Measurements from ENCODE around the gene ID4.
"Not testable (repeated sequence)": the region's sequence is repeated elsewhere in the genome, so short reads cannot be mapped to it uniquely, and the experiment has no call there.

ID4 gene

GRCh38 chr6:19851241-19852089 is 14.3 kb downstream of the ID4 start:
- peak; percentile 77 for TF ChIP-seq L3MBTL2 (conservative IDR thresholded peaks at IDR 0.05)
- no peak for TF ChIP-seq ELF4 (IDR thresholded peaks at IDR 0.05)
- TF ChIP-seq TARDBP (IDR thresholded peaks at IDR 0.05): no peak
- TF ChIP-seq FOXM1 (IDR thresholded peaks at IDR 0.05; ENCODE audit: borderline replicate concordance): no peak; the same call in 1 of the 2 replicates
- TF ChIP-seq ARNT (IDR thresholded peaks at IDR 0.05): no peak
- no peak for TF ChIP-seq BHLHE40 (IDR thresholded peaks at IDR 0.05; ENCODE audit: borderline replicate concordance)
- TF ChIP-seq CTBP1 (IDR thresholded peaks at IDR 0.05; ENCODE audit: borderline replicate concordance): 0 out of 2 replicates have a peak, but pooled peaks have one; percentile 14
- TF ChIP-seq, protein P1, sequence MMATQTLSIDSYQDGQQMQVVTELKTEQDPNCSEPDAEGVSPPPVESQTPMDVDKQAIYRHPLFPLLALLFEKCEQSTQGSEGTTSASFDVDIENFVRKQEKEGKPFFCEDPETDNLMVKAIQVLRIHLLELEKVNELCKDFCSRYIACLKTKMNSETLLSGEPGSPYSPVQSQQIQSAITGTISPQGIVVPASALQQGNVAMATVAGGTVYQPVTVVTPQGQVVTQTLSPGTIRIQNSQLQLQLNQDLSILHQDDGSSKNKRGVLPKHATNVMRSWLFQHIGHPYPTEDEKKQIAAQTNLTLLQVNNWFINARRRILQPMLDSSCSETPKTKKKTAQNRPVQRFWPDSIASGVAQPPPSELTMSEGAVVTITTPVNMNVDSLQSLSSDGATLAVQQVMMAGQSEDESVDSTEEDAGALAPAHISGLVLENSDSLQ (IDR thresholded peaks at IDR 0.05): peak; percentile 97
- CTCF ChIA-PET: interaction anchor here (0.5 to 1.4 kb wide), 7 partner anchors 9 to 140 kb away, joined by 3 to 6 read pairs (median 3); no protein-coding TSS in a partner anchor
- DNase-seq (ENCODE audit: extremely low spot score): peak; percentile 79
- POLR2A ChIA-PET: interaction anchor here (0.7 to 1.5 kb wide), 3 partner anchors 9 to 16 kb away, joined by 3 to 5 read pairs (median 3); partner anchors contain the start of gene ID4

GRCh38 chr6:19852090-19852457 is 14.9 kb downstream of the ID4 start:
- no peak for TF ChIP-seq SP1 (IDR thresholded peaks at IDR 0.05)
- ChIA-PET POLR2A (interaction anchor here (1.5 kb wide), 1 partner anchor 15 kb away, joined by 5 read pairs; the partner anchor contains the start of gene ID4), CTCF (interaction anchor here (0.6 to 1.4 kb wide), 4 partner anchors 9 to 647 kb away, joined by 3 to 6 read pairs (median 5); no protein-coding TSS in a partner anchor)
- no peak for DNase-seq (ENCODE audit: extremely low spot score)

- no peak for TF ChIP-seq NFRKB (IDR thresholded peaks at IDR 0.05)
- TF ChIP-seq SP1 (IDR thresholded peaks at IDR 0.05): no peak
- no peak for TF ChIP-seq SUZ12 (IDR thresholded peaks at IDR 0.05)
- no peak for TF ChIP-seq FOXM1 (IDR thresholded peaks at IDR 0.05; ENCODE audit: borderline replicate concordance)
- TF ChIP-seq LEF1 (IDR thresholded peaks at IDR 0.05; ENCODE audit: borderline replicate concordance): no peak
- TF ChIP-seq ARNT (IDR thresholded peaks at IDR 0.05): no peak
- TF ChIP-seq TARDBP (IDR thresholded peaks at IDR 0.05): no peak
- TF ChIP-seq ZNF384 (IDR thresholded peaks at IDR 0.05): no peak
- no peak for TF ChIP-seq ELF4 (IDR thresholded peaks at IDR 0.05)
- TF ChIP-seq HDGF (IDR thresholded peaks at IDR 0.05; ENCODE audit: borderline replicate concordance): no peak
- DNase-seq (ENCODE audit: extremely low spot score): no peak
- CTCF ChIA-PET: no interaction called here
- POLR2A ChIA-PET: no interaction called here
Observed at GRCh38 chr6:19852927-19853326, 15.8 kb downstream of the ID4 start.

DNA sequence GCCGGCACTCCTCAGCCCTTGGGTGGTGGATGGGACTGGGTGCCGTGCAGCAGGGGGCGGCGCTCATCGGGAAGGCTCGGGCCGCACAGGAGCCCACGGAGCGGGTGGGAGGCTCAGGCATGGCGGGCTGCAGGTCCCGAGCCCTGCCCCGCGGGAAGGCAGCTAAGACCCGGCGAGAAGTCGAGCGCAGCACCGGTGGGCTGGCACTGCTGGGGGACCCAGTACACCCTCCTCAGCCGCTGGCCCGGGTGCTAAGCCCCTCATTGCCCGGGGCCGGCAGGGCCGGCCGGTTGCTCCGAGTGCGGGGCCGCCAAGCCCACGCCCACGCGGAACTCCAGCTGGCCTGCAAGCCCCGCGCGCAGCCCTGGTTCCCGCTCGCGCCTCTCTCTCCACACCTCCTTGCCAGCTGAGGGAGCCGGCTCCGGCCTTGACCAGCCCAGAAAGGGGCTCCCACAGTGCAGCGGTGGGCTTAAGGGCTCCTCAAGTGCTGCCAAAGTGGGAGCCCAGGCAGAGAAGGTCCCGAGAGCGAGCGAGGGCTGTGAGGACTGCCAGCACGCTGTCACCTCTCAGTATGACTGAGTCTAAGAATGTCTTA is 17.3 kb downstream of the ID4 start:
- ChIA-PET POLR2A (interaction anchor here (0.7 kb wide), 1 partner anchor 193 kb away, joined by 3 read pairs; no protein-coding TSS in a partner anchor), CTCF (interaction anchor here (0.5 kb wide), 1 partner anchor 108 kb away, joined by 3 read pairs; no protein-coding TSS in a partner anchor)
- DNase-seq (ENCODE audit: extremely low spot score): not testable (repeated sequence)

DNA sequence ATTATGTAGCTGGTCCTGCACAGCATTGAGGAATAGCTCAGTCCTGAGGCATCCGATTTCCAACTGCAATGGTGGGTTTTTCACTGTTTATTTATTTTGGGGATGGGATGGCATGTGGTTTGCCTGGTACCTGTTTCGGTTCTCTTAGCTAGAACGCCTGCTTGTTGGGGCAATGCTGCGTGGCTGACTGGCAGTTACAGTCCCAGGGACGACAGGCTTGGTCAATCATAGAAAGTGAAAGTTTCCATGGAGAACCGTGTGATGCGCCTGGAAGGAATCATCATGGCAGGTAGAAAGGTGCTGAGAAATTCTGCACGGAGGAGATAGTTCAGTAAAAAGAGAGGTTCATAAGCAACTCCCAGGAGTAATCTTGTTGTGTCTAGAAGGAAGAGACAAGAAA is 18.4 kb downstream of the ID4 start:
- no peak for TF ChIP-seq BHLHE40 (IDR thresholded peaks at IDR 0.05; ENCODE audit: borderline replicate concordance)
- no peak for TF ChIP-seq ARNT (IDR thresholded peaks at IDR 0.05)
- no peak for TF ChIP-seq FOXA1 (IDR thresholded peaks at IDR 0.05)
- TF ChIP-seq FOXK2 (IDR thresholded peaks at IDR 0.05): no peak
- no peak for TF ChIP-seq L3MBTL2 (conservative IDR thresholded peaks at IDR 0.05)
- no peak for TF ChIP-seq NFRKB (IDR thresholded peaks at IDR 0.05)
- TF ChIP-seq CTBP1 (IDR thresholded peaks at IDR 0.05; ENCODE audit: borderline replicate concordance): no peak
- no peak for TF ChIP-seq FOXM1 (IDR thresholded peaks at IDR 0.05; ENCODE audit: borderline replicate concordance)
- TF ChIP-seq LEF1 (IDR thresholded peaks at IDR 0.05; ENCODE audit: borderline replicate concordance): no peak
- TF ChIP-seq, protein P1 (IDR thresholded peaks at IDR 0.05): no peak
- no peak for TF ChIP-seq TARDBP (IDR thresholded peaks at IDR 0.05)
- no peak for TF ChIP-seq ELF4 (IDR thresholded peaks at IDR 0.05)
- TF ChIP-seq HDGF (IDR thresholded peaks at IDR 0.05; ENCODE audit: borderline replicate concordance): no peak
- no peak for TF ChIP-seq SUZ12 (IDR thresholded peaks at IDR 0.05)
- TF ChIP-seq ZNF384 (IDR thresholded peaks at IDR 0.05): no peak
- no peak for TF ChIP-seq SP1 (IDR thresholded peaks at IDR 0.05)
- CTCF ChIA-PET: no interaction called here
- DNase-seq (ENCODE audit: extremely low spot score): no peak
- POLR2A ChIA-PET: no interaction called here

DNA sequence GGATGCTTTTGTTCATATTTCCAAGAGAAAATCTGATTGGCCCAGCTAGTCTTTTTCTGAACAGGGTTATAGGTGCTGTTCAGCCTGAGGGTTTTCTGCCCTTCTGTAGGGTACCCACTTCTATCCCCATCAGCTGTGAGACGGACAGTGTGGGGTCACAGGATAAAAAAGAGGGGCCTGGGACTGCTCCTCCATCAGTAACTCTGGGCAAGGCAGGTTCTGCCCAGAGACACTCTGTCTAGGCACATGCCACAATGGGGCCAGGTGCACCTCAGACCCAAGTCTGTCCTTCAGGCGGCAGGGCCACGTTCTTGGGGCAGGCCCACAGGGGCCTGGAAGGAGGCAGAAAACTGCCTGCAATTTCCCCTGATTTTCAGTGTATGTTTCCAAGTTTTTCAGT is 20.0 kb downstream of the ID4 start:
- DNase-seq (ENCODE audit: extremely low spot score): no peak
- CTCF ChIA-PET: no interaction called here
- POLR2A ChIA-PET: interaction anchor here (1.0 kb wide), 1 partner anchor 53 kb away, joined by 3 read pairs; no protein-coding TSS in a partner anchor
- TF ChIP-seq LEF1 (IDR thresholded peaks at IDR 0.05; ENCODE audit: borderline replicate concordance) (no peak), ARNT (IDR thresholded peaks at IDR 0.05) (no peak), CTBP1 (IDR thresholded peaks at IDR 0.05; ENCODE audit: borderline replicate concordance) (no peak), L3MBTL2 (conservative IDR thresholded peaks at IDR 0.05) (no peak), HDGF (IDR thresholded peaks at IDR 0.05; ENCODE audit: borderline replicate concordance) (no peak), BHLHE40 (IDR thresholded peaks at IDR 0.05; ENCODE audit: borderline replicate concordance) (no peak), FOXK2 (IDR thresholded peaks at IDR 0.05) (no peak), FOXA1 (IDR thresholded peaks at IDR 0.05) (no peak), ZNF384 (IDR thresholded peaks at IDR 0.05) (no peak), SUZ12 (IDR thresholded peaks at IDR 0.05) (no peak), FOXM1 (IDR thresholded peaks at IDR 0.05; ENCODE audit: borderline replicate concordance) (no peak), SP1 (IDR thresholded peaks at IDR 0.05) (no peak), ELF4 (IDR thresholded peaks at IDR 0.05) (no peak), NFRKB (IDR thresholded peaks at IDR 0.05) (no peak), TARDBP (IDR thresholded peaks at IDR 0.05) (no peak)
- TF ChIP-seq, protein P1 (IDR thresholded peaks at IDR 0.05): no peak
